Gastroesophageal sphincter (tissue), 4 donors: Measurements from ENCODE around the gene MTA3. TPM values are rescaled to one million over a fixed set of nuclear protein-coding genes. Genes with fewer than 3 reads are reported as not detected.
"Not testable (repeated sequence)": the region's sequence is repeated elsewhere in the genome, so short reads cannot be mapped to it uniquely, and the experiment has no call there.

Experiments used
- ATAC-seq: fragments of 150-250 bp; one replicate; pipeline ENCODE4 v1.9.1; 2016; ENCODE audit warnings: mild to moderate bottlenecking, moderate library complexity
- H3K27ac ChIP-seq, 4 donors: fragments of 200-600 bp; sonication (generic) in 3 of 4; 1 replicate in 3 of 4; 2 replicates in 1 of 4; pipeline ENCODE4 v1.5.1; 2016 to 2019
- H3K27me3 ChIP-seq: fragments of 200-600 bp; sonication (generic); one replicate; pipeline ENCODE4 v1.5.1; 2019
- H3K36me3 ChIP-seq, 2 donors: fragments of 200-600 bp; sonication (generic); one replicate each; pipeline ENCODE4 v1.5.1; 2019; ENCODE audit warnings: control low read depth in 1 of 2
- H3K4me1 ChIP-seq, 3 donors: fragments of 200-600 bp; sonication (generic); 1 replicate in 2 of 3; 2 replicates in 1 of 3; pipeline ENCODE4 v1.5.1; 2016 to 2019; ENCODE audit warnings: control low read depth in 2 of 3
- H3K4me3 ChIP-seq, 2 donors: fragments of 200-600 bp; sonication (generic); one replicate each; pipeline ENCODE4 v1.5.1; 2019; ENCODE audit warnings: mild to moderate bottlenecking in 1 of 2, moderate library complexity in 1 of 2
- H3K9me3 ChIP-seq, 3 donors: fragments of 200-600 bp; sonication (generic); one replicate each; pipeline ENCODE4 v1.5.1; 2017 to 2019; ENCODE audit warnings: control low read depth in 2 of 3
- CTCF ChIP-seq, 4 experiments: fragments of 200-600 bp in 2 of 4; fragments of 450-650 bp in 2 of 4; sonication (generic) in 1 of 4; IDR thresholded peaks; one replicate each; pipeline ENCODE4 v1.5.1; 2017 to 2019; ENCODE audit warnings: antibody characterized with exemption in 4 of 4, mild to moderate bottlenecking in 2 of 4, moderate library complexity in 2 of 4
- EP300 ChIP-seq: sonication (generic); formaldehyde crosslinking; IDR thresholded peaks from one replicate; pipeline ENCODE4 v1.6.1; 2017; ENCODE audit warnings: antibody characterized with exemption, mild to moderate bottlenecking
- POLR2A ChIP-seq, 2 donors: fragments of 450-650 bp; IDR thresholded peaks; one replicate each; pipeline ENCODE4 v1.6.1; 2017; ENCODE audit warnings: antibody characterized with exemption in 2 of 2, mild to moderate bottlenecking in 2 of 2, moderate library complexity in 1 of 2
- POLR2AphosphoS5 ChIP-seq: sonication (generic); formaldehyde crosslinking; IDR thresholded peaks from one replicate; pipeline ENCODE4 v1.6.1; 2017; ENCODE audit warnings: antibody characterized with exemption
- WGBS, 2 donors: methylation state at CpG; one replicate each; pipeline ENCODE4 v1.1.5; 2018; ENCODE audit warnings: low coverage in 1 of 2; 5-methylcytosine and 5-hydroxymethylcytosine counted together
- total RNA-seq, 4 donors: library from RNA; depleted of rRNA; stranded (reverse); fragments of >200 nt; gene quantifications; one replicate each; pipeline ENCODE4 v1.1.0, GENCODE V29; 2016

Gene MTA3
- total RNA-seq, 4 donors from 2014 or later: 22.7 to 56.2 (median 29.3) TPM

DNA sequence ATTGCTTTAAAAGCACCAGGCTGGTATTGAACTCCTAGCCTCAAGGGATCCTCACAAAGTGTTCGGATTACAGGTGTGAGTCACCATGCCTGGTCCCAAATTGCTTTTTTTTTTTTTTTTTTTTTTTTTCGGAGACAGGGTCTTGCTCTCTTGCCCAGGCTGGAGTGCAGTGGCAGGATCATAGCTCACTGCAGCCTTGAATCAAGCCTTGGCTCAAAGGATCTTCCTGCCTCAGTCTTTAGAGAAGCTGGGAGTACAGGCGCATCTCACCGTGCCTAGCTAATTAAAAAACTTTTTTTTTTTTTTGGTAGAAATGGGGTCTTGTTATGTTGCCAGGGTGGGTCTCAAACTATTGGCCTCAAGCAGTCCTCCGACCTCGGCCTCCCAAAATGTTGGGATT, 12.8 kb downstream of the MTA3 start:
- 90 to 92% methylated on average over 1 to 5 of the region's 6 CpGs for WGBS, 2 donors
- Histone ChIP-seq H3K4me3 (no peak overlapping the region), H3K9me3 (no peaks in the 10 kb centered on the region), H3K4me1 (peaks cover 0 to 11% (median 0%) of the 10 kb centered on the region in 3 donors), H3K27ac (no peak overlapping the region), H3K27me3 (no peaks in the 10 kb centered on the region), H3K36me3 (peaks cover 0 to 54% of the 10 kb centered on the region in 2 donors)
- ATAC-seq: no peak
- no peak for TF ChIP-seq POLR2AphosphoS5
- TF ChIP-seq CTCF (IDR thresholded peaks at IDR 0.05): no peak
- no peak for TF ChIP-seq EP300
- TF ChIP-seq POLR2A (IDR thresholded peaks at IDR 0.05): no peak

DNA sequence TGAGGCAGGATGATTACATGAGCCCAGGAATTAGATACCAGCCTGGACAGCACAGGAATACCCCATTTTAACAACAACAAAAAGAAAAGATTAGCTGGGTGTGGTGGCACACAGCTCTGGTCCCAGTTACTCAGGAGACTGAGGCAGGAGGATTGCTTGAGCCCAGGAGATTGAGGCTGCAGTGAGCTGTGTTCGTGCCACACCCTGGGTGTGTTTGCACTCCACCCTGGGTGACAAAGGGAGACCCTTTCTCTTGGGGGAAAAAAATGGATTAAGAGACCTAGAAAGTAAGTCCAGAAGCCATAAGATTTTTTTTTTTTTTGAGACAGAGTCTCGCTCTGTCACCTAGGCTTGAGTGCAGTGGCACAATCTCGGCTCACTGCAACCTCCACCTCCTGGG, 16.2 kb downstream of the MTA3 start:
- WGBS, 2 donors: 94 to 100% methylated on average over 2 to 3 of the region's 3 CpGs
- H3K27me3 ChIP-seq, ATAC-seq, H3K27ac ChIP-seq, H3K9me3 ChIP-seq, H3K4me3 ChIP-seq, H3K4me1 ChIP-seq: not testable (repeated sequence)
- H3K36me3 ChIP-seq: peaks cover 0 to 54% of the 10 kb centered on the region in 2 donors

- no peaks in the 10 kb centered on the region for H3K27me3 ChIP-seq
- WGBS, 2 donors: 57 to 100% methylated on average over 2 to 3 of the region's 4 CpGs
- no peaks in the 10 kb centered on the region for H3K9me3 ChIP-seq
- no peak for ATAC-seq
- no peak overlapping the region for H3K27ac ChIP-seq
- no peaks in the 10 kb centered on the region for H3K4me1 ChIP-seq
- TF ChIP-seq CTCF (IDR thresholded peaks at IDR 0.05) (no peak), POLR2AphosphoS5 (no peak), EP300 (no peak), POLR2A (IDR thresholded peaks at IDR 0.05) (no peak)
- peaks cover 0 to 42% of the 10 kb centered on the region in 2 donors for H3K36me3 ChIP-seq
- H3K4me3 ChIP-seq: no peak overlapping the region
These were observed 17.3 kb downstream of the MTA3 start for GRCh38 chr2:42585779-42586178.

DNA sequence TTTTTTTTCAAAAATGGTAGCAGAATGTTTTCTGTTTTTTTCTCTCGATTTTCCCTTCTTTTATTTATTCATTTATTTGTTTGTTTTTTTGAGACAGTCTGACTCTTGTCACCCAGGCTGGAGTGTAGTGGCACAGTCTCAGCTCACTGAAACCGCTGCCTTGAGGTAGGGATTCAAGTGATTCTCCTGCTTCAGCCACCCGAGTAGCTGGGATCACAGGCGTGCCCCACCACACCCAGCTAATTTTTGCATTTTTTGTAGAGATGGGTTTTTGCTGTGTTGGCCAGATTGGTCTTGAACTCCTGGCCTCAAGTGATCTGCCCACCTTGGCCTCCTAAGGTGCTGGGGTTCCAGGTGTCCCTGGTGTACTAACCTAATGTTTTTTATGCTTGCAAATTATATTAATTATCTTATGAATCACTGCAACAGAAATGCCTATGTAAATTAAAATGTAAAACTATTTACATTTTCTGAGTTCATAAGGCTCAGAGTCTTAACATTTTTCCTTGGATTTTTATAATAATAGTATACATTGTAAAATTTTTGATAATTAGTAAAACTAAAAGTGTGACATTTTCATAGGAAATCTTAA, 19.2 kb downstream of the MTA3 start:
- no peak for TF ChIP-seq EP300
- no peak for TF ChIP-seq POLR2A (IDR thresholded peaks at IDR 0.05)
- TF ChIP-seq CTCF (IDR thresholded peaks at IDR 0.05): no peak
- no peak for TF ChIP-seq POLR2AphosphoS5
- no peaks in the 10 kb centered on the region for H3K27me3 ChIP-seq
- no peak for ATAC-seq
- H3K9me3 ChIP-seq: no peaks in the 10 kb centered on the region
- H3K4me3 ChIP-seq: no peak overlapping the region
- no peak overlapping the region for H3K27ac ChIP-seq
- WGBS, 2 donors: 96 to 98% methylated on average over 4 of the region's 4 CpGs
- H3K36me3 ChIP-seq: peaks cover 0 to 25% of the 10 kb centered on the region in 2 donors
- H3K4me1 ChIP-seq: no peaks in the 10 kb centered on the region

DNA sequence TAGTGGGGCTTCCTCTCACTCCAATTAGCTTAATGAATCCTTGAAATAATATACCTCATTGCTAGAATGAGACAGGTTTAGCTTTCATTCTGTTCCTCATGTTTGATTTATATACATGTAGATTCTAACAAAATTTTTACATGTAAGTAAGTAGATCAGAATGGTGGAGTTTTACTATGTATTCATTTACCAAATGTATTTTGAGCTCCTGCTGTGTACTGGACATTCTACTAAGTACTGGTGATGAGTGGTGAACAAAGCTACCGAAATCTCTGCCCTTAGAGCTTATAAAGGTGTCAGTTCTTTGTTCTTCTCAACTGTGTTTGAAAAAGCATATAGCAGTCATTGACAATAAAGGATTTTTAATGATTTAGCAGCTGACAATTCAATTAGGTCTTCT, 19.7 kb downstream of the MTA3 start:
- 100% methylated on average over 1 of the region's 1 CpG for WGBS, 2 donors

More for the DNA sequence above, 19.7 kb downstream of the MTA3 start:
- Histone ChIP-seq H3K9me3 (no peaks in the 10 kb centered on the region), H3K36me3 (peaks cover 0 to 20% of the 10 kb centered on the region in 2 donors), H3K27ac (no peak overlapping the region), H3K4me3 (no peak overlapping the region), H3K27me3 (no peaks in the 10 kb centered on the region), H3K4me1 (no peaks in the 10 kb centered on the region)
- ATAC-seq: no peak
- TF ChIP-seq EP300 (no peak), CTCF (IDR thresholded peaks at IDR 0.05) (no peak), POLR2AphosphoS5 (no peak), POLR2A (IDR thresholded peaks at IDR 0.05) (no peak)
